NCI-H2081 treated with DMSO at 0.1 percent for 48 hours (cell line): ENCODE measurements around the gene INKA2.

ENCODE experiments used
- DNase-seq: peaks from one replicate; lab custom pipeline; 2025; lab: John Stamatoyannopoulos, UW

INKA2 gene

GRCh38 chr1:111739194-111739924 is at the start of gene INKA2:
Gene INKA2, minus strand, starts transcription at chr1:111739395. Its CDS starts 153 bp downstream, at chr1:111739242.
- DNase-seq = peak; percentile 53

- DNase-seq = no peak
Measured at GRCh38 chr1:111786669-111787207, 47.5 kb upstream of the INKA2 start.

GRCh38 chr1:111784273-111784901 is 45.2 kb upstream of the INKA2 start:
- DNase-seq = no peak

- DNase-seq = no peak
Measured at GRCh38 chr1:111779546-111779945, 40.4 kb upstream of the INKA2 start.

GRCh38 chr1:111778541-111779051 is 39.4 kb upstream of the INKA2 start:
- DNase-seq = no peak

GRCh38 chr1:111778066-111778465 is 38.9 kb upstream of the INKA2 start:
- DNase-seq = no peak

GRCh38 chr1:111777301-111777700 is 38.1 kb upstream of the INKA2 start:
- DNase-seq = no peak

GRCh38 chr1:111776861-111777260 is 37.7 kb upstream of the INKA2 start:
- DNase-seq = no peak

GRCh38 chr1:111776391-111776790 is 37.2 kb upstream of the INKA2 start:
- DNase-seq = no peak

GRCh38 chr1:111775966-111776365 is 36.8 kb upstream of the INKA2 start:
- DNase-seq = no peak

GRCh38 chr1:111770916-111771315 is 31.7 kb upstream of the INKA2 start:
- DNase-seq = no peak

GRCh38 chr1:111769517-111770146 is 30.4 kb upstream of the INKA2 start:
- DNase-seq = no peak

GRCh38 chr1:111768625-111769024 is 29.4 kb upstream of the INKA2 start:
- no peak for DNase-seq

GRCh38 chr1:111768023-111768422 is 28.8 kb upstream of the INKA2 start:
- DNase-seq = no peak

- no peak for DNase-seq
Measured at GRCh38 chr1:111762332-111762731, 23.1 kb upstream of the INKA2 start.

GRCh38 chr1:111761717-111762116 is 22.5 kb upstream of the INKA2 start:
- no peak for DNase-seq

- DNase-seq = no peak
Measured at GRCh38 chr1:111758373-111758772, 19.2 kb upstream of the INKA2 start.

GRCh38 chr1:111756124-111756513 is 16.9 kb upstream of the INKA2 start:
- DNase-seq = no peak

GRCh38 chr1:111755331-111756123 is 16.3 kb upstream of the INKA2 start, which contains the start of gene DDX20:
Gene DDX20, plus strand, starts transcription at chr1:111755901. Its CDS starts 24 bp downstream, at chr1:111755925.
- DNase-seq = peak; percentile 70

GRCh38 chr1:111754984-111755330 is 15.8 kb upstream of the INKA2 start:
- peak; percentile 18 for DNase-seq

GRCh38 chr1:111751906-111752575 is 12.8 kb upstream of the INKA2 start:
- no peak for DNase-seq
